Spleen (tissue), 7 donors: ENCODE measurements around the gene HMCN2.
A peak's percentile ranks its signal among the peaks of the same experiment; 100 is the strongest.

Experiments used
- POLR2A ChIP-seq, 3 donors: fragments of 450-650 bp; IDR thresholded peaks; one replicate each; pipeline ENCODE4 v1.5.1; 2017; ENCODE audit warnings: antibody characterized with exemption in 3 of 3, mild to moderate bottlenecking in 1 of 3
- POLR2AphosphoS5 ChIP-seq, 3 donors: sonication (generic); formaldehyde crosslinking; IDR thresholded peaks; one replicate each; pipeline ENCODE4 v1.5.1; 2017; ENCODE audit warnings: antibody characterized with exemption in 3 of 3
- TF ChIP-seq, protein P1 (sequence below), 11 experiments: fragments of 200-600 bp in 7 of 11; fragments of 450-650 bp in 4 of 11; sonication (generic) in 4 of 11; IDR thresholded peaks in 8 of 11; conservative IDR thresholded peaks in 3 of 11; 1 replicate in 7 of 11; 2 replicates in 4 of 11; pipeline versions ENCODE4 v1.4.0 to v1.8.0; 2016 to 2021; ENCODE audit warnings: antibody characterized with exemption in 11 of 11, inconsistent platforms in 4 of 11, mild to moderate bottlenecking in 1 of 11
- donor health status: DM: no; HTN: no; CAD: no; lungs with moderate emphysema.
- donor health status: DM: no; HTN: no; CAD: no.
- donor health status: DM: no; HTN: no; CAD: no.

GRCh38 chr9:130348341-130348740 lies 82.8 kb downstream of the HMCN2 start:
- TF ChIP-seq, protein P1, sequence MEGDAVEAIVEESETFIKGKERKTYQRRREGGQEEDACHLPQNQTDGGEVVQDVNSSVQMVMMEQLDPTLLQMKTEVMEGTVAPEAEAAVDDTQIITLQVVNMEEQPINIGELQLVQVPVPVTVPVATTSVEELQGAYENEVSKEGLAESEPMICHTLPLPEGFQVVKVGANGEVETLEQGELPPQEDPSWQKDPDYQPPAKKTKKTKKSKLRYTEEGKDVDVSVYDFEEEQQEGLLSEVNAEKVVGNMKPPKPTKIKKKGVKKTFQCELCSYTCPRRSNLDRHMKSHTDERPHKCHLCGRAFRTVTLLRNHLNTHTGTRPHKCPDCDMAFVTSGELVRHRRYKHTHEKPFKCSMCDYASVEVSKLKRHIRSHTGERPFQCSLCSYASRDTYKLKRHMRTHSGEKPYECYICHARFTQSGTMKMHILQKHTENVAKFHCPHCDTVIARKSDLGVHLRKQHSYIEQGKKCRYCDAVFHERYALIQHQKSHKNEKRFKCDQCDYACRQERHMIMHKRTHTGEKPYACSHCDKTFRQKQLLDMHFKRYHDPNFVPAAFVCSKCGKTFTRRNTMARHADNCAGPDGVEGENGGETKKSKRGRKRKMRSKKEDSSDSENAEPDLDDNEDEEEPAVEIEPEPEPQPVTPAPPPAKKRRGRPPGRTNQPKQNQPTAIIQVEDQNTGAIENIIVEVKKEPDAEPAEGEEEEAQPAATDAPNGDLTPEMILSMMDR (IDR thresholded peaks at IDR 0.05 in 8 of 11, conservative IDR thresholded peaks at IDR 0.05 in 3 of 11), result no peak
- no peak for TF ChIP-seq POLR2A (IDR thresholded peaks at IDR 0.05)
- peak in 1 of 3 donors; percentile 9 for TF ChIP-seq POLR2AphosphoS5 (IDR thresholded peaks at IDR 0.05)
